Fibroblast of lung (primary cell): ENCODE data around the gene TGFB3. TPM values are rescaled to one million over a fixed set of nuclear protein-coding genes. Genes with fewer than 3 reads are reported as not detected.
A peak's percentile ranks its signal among the peaks of the same experiment; 100 is the strongest.

ENCODE experiments used
- DNase-seq, 2 donors: peaks; one replicate each; pipeline versions ENCODE4 v3.0.0 to v3.0.0-alpha.2; 2010; ENCODE audit warnings: low read depth in 2 of 2
- H2AFZ ChIP-seq: 2 replicates; pipeline ENCODE4 v1.5.1; 2012; ENCODE audit warnings: low read length, control low read depth, inconsistent platforms
- H3K27ac ChIP-seq: 2 replicates; pipeline ENCODE4 v1.5.1; 2011; ENCODE audit warnings: low read length, control low read depth; ENCODE audit not compliant: insufficient read depth
- H3K27me3 ChIP-seq: 2 replicates; pipeline ENCODE4 v1.5.1; 2011; ENCODE audit warnings: mild to moderate bottlenecking, low read length; ENCODE audit not compliant: control insufficient read depth, insufficient read depth
- H3K36me3 ChIP-seq: 2 replicates; pipeline ENCODE4 v1.5.1; 2011; ENCODE audit warnings: low read length; ENCODE audit not compliant: control insufficient read depth, insufficient read depth
- H3K4me1 ChIP-seq: 2 replicates; pipeline ENCODE4 v1.5.1; 2011; ENCODE audit warnings: low read length; ENCODE audit not compliant: control insufficient read depth, insufficient read depth; ENCODE audit errors: extremely low read depth
- H3K4me2 ChIP-seq: 2 replicates; pipeline ENCODE4 v1.5.1; 2011; ENCODE audit warnings: low read length, control low read depth; ENCODE audit not compliant: insufficient read depth; ENCODE audit errors: extremely low read depth
- H3K4me3 ChIP-seq, 4 experiments: fragments of 200-600 bp in 1 of 4; sonication (generic) in 1 of 4; replicated peaks in 1 of 4; 2 replicates each; pipeline ENCODE4 v1.5.1; 2011 to 2016; ENCODE audit warnings: low read length in 4 of 4, low read depth in 3 of 4, mild to moderate bottlenecking in 3 of 4, control low read depth in 2 of 4, inconsistent platforms in 1 of 4, mixed read lengths in 1 of 4; ENCODE audit not compliant: insufficient read depth in 1 of 4; ENCODE audit errors: control extremely low read depth in 1 of 4
- H3K79me2 ChIP-seq: 2 replicates; pipeline ENCODE4 v1.5.1; 2012; ENCODE audit warnings: mild to moderate bottlenecking, low read length, inconsistent platforms; ENCODE audit not compliant: control insufficient read depth, insufficient read depth
- H3K9ac ChIP-seq: 2 replicates; pipeline ENCODE4 v1.5.1; 2011; ENCODE audit warnings: mild to moderate bottlenecking, low read length, control low read depth; ENCODE audit not compliant: insufficient read depth
- H3K9me3 ChIP-seq: 2 replicates; pipeline ENCODE4 v1.5.1; 2012; ENCODE audit warnings: low read depth, low read length; ENCODE audit not compliant: control insufficient read depth, insufficient read depth
- H4K20me1 ChIP-seq: 2 replicates; pipeline ENCODE4 v1.5.1; 2011; ENCODE audit warnings: low read length; ENCODE audit not compliant: control insufficient read depth, insufficient read depth; ENCODE audit errors: extremely low read depth
- CTCF ChIP-seq, 2 donors: IDR thresholded peaks in 1 of 2; conservative IDR thresholded peaks in 1 of 2; 1 replicate in 1 of 2; 2 replicates in 1 of 2; pipeline ENCODE4 v1.5.1; 2011 to 2012; ENCODE audit warnings: low read length in 2 of 2, control low read depth in 1 of 2, inconsistent platforms in 1 of 2, low read depth in 1 of 2, mild to moderate bottlenecking in 1 of 2
- EZH2 ChIP-seq: IDR thresholded peaks from 2 replicates; pipeline ENCODE4 v1.5.1; 2012; ENCODE audit warnings: low read length, control low read depth, mild to moderate bottlenecking; ENCODE audit errors: missing control alignments
- polyA plus RNA-seq, 2 donors: library from polyadenylated mRNA; depleted of rRNA in 1 of 2; stranded (reverse) in 1 of 2; unstranded in 1 of 2; fragments of >200 nt; gene quantifications; 2 replicates each; pipeline ENCODE4 v1.2.1, GENCODE V29; 2011 to 2012; ENCODE audit warnings: missing spikeins in 1 of 2
- total RNA-seq: library from RNA; depleted of rRNA; stranded (reverse); fragments of >200 nt; gene quantifications from 2 replicates; pipeline ENCODE4 v1.2.1, GENCODE V29; 2014

The TGFB3 gene
- total and polyA plus RNA-seq, 2 donors (not counting 1 experiment from before 2014, with no cell fraction given): 5.9 to 30.8 TPM

- H3K4me1 ChIP-seq: peaks cover 16% of the 10 kb centered on the region
- peak overlapping the region; percentile 91 for H3K27ac ChIP-seq
- H4K20me1 ChIP-seq: no peaks in the 10 kb centered on the region
- TF ChIP-seq CTCF (conservative IDR thresholded peaks at IDR 0.05 in 1 of 2, IDR thresholded peaks at IDR 0.05 in 1 of 2; ENCODE audit: low read depth in 1 of 2, low read length in 2 of 2): no peak
- TF ChIP-seq EZH2: no peak
- H3K9ac ChIP-seq: peak overlapping the region; percentile 41
- H3K36me3 ChIP-seq: peaks cover 2% of the 10 kb centered on the region
- H3K4me2 ChIP-seq: peak overlapping the region; percentile 92
- no peaks in the 10 kb centered on the region for H3K79me2 ChIP-seq
- DNase-seq: peak in 1 of 2 donors; percentile 85
- H2AFZ ChIP-seq: peak overlapping the region; percentile 13
- H3K27me3 ChIP-seq: no peaks in the 10 kb centered on the region
- no peaks in the 10 kb centered on the region for H3K9me3 ChIP-seq
- peak overlapping the region in 3 of 4 experiments; percentile 15 to 25 (median 16) for H3K4me3 ChIP-seq
These were observed 13.7 kb upstream of the TGFB3 start for GRCh38 chr14:75995372-75996041.

- Histone ChIP-seq H3K4me1 (peaks cover 16% of the 10 kb centered on the region), H4K20me1 (no peaks in the 10 kb centered on the region), H3K36me3 (no peaks in the 10 kb centered on the region), H3K4me3 (no peak overlapping the region), H3K9ac (no peak overlapping the region), H2AFZ (no peak overlapping the region), H3K79me2 (no peaks in the 10 kb centered on the region), H3K9me3 (no peaks in the 10 kb centered on the region), H3K27me3 (no peaks in the 10 kb centered on the region), H3K27ac (no peak overlapping the region), H3K4me2 (no peak overlapping the region)
- no peak for DNase-seq
- TF ChIP-seq CTCF (conservative IDR thresholded peaks at IDR 0.05 in 1 of 2, IDR thresholded peaks at IDR 0.05 in 1 of 2; ENCODE audit: low read depth in 1 of 2, low read length in 2 of 2) (no peak), EZH2 (no peak)
These were observed 11.8 kb upstream of the TGFB3 start for GRCh38 chr14:75993567-75994041.

GRCh38 chr14:75991753-75992152 is 10.0 kb upstream of the TGFB3 start:
- Histone ChIP-seq H3K36me3 (no peaks in the 10 kb centered on the region), H3K4me2 (no peak overlapping the region), H3K79me2 (no peaks in the 10 kb centered on the region), H3K4me3 (no peak overlapping the region), H3K27me3 (no peaks in the 10 kb centered on the region), H4K20me1 (no peaks in the 10 kb centered on the region), H3K9me3 (no peaks in the 10 kb centered on the region), H3K4me1 (peaks cover 16% of the 10 kb centered on the region), H2AFZ (no peak overlapping the region), H3K27ac (no peak overlapping the region), H3K9ac (no peak overlapping the region)
- TF ChIP-seq CTCF (conservative IDR thresholded peaks at IDR 0.05 in 1 of 2, IDR thresholded peaks at IDR 0.05 in 1 of 2; ENCODE audit: low read depth in 1 of 2, low read length in 2 of 2): no peak
- no peak for TF ChIP-seq EZH2
- DNase-seq: peak in 1 of 2 donors; percentile 61
